DND-41 (cell line): ENCODE measurements around the gene SLC11A1.

ENCODE experiments used
- EZH2 ChIP-seq: IDR thresholded peaks from 3 replicates; pipeline ENCODE4 v1.6.1; 2012; ENCODE audit warnings: borderline replicate concordance, low read depth, mild to moderate bottlenecking, moderate library complexity, low read length, inconsistent platforms; ENCODE audit not compliant: severe bottlenecking
- TF ChIP-seq, protein P1 (sequence below): IDR thresholded peaks from 2 replicates; pipeline ENCODE4 v1.5.1; 2012; ENCODE audit warnings: borderline replicate concordance, low read length, moderate library complexity, mild to moderate bottlenecking; ENCODE audit not compliant: poor library complexity, severe bottlenecking; ENCODE audit errors: extremely low read depth

DNA sequence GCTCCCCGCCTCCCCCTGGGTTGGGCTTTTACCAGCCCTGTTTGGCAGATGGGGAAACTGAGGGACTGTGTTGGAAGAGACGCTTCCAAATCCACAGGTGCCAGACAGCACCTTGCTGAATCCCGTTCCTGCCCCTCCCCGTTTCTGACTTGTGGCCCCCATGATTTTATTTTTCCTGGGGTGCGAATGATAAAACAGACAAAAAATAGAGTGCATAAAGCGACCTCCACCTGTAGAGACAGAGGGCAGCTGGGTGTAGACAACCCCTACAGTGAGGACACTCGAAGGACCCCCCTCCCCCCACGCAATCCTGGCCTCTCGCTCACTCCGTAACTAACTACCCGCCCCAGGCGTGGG is 15.4 kb downstream of the SLC11A1 start:
- TF ChIP-seq, protein P1, sequence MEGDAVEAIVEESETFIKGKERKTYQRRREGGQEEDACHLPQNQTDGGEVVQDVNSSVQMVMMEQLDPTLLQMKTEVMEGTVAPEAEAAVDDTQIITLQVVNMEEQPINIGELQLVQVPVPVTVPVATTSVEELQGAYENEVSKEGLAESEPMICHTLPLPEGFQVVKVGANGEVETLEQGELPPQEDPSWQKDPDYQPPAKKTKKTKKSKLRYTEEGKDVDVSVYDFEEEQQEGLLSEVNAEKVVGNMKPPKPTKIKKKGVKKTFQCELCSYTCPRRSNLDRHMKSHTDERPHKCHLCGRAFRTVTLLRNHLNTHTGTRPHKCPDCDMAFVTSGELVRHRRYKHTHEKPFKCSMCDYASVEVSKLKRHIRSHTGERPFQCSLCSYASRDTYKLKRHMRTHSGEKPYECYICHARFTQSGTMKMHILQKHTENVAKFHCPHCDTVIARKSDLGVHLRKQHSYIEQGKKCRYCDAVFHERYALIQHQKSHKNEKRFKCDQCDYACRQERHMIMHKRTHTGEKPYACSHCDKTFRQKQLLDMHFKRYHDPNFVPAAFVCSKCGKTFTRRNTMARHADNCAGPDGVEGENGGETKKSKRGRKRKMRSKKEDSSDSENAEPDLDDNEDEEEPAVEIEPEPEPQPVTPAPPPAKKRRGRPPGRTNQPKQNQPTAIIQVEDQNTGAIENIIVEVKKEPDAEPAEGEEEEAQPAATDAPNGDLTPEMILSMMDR: no peak
- no peak for TF ChIP-seq EZH2
